ENCODE measurements around the gene KHDRBS1.

GRCh38 chr1:32032275-32032615, 18.6 kb downstream of the KHDRBS1 start:
- no peak for TF ChIP-seq INSM2 (tag by site-specific recombination; IDR thresholded peaks at IDR 0.05)
- TF ChIP-seq CTCF (tag by site-specific recombination; IDR thresholded peaks at IDR 0.05), result no peak
- TF ChIP-seq ZNF37A (tag by site-specific recombination; IDR thresholded peaks at IDR 0.05), result no peak
- TF ChIP-seq, protein P1, sequence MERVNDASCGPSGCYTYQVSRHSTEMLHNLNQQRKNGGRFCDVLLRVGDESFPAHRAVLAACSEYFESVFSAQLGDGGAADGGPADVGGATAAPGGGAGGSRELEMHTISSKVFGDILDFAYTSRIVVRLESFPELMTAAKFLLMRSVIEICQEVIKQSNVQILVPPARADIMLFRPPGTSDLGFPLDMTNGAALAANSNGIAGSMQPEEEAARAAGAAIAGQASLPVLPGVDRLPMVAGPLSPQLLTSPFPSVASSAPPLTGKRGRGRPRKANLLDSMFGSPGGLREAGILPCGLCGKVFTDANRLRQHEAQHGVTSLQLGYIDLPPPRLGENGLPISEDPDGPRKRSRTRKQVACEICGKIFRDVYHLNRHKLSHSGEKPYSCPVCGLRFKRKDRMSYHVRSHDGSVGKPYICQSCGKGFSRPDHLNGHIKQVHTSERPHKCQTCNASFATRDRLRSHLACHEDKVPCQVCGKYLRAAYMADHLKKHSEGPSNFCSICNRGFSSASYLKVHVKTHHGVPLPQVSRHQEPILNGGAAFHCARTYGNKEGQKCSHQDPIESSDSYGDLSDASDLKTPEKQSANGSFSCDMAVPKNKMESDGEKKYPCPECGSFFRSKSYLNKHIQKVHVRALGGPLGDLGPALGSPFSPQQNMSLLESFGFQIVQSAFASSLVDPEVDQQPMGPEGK (tag by site-specific recombination; IDR thresholded peaks at IDR 0.05), result no peak
- no peak for TF ChIP-seq YY1 (tag by site-specific recombination; IDR thresholded peaks at IDR 0.05)
- TF ChIP-seq REPIN1 (tag by site-specific recombination; IDR thresholded peaks at IDR 0.05; ENCODE audit: low read depth), result no peak
- no peak for TF ChIP-seq ZNF335 (tag by site-specific recombination; conservative IDR thresholded peaks at IDR 0.05)
- TF ChIP-seq ZNF776 (tag by site-specific recombination; IDR thresholded peaks at IDR 0.05; ENCODE audit: borderline replicate concordance), result no peak
- no peak for TF ChIP-seq ZEB2 (tag by site-specific recombination; IDR thresholded peaks at IDR 0.05)
